HepG2 (cell line): ENCODE results near the gene TBCCD1.

Experiments
- JUND ChIP-seq: sonication (generic); formaldehyde crosslinking; IDR thresholded peaks from 2 replicates; pipeline ENCODE4 v1.8.0; 2022; ENCODE audit warnings: mild to moderate bottlenecking, missing genetic modification reagents
- TAF1 ChIP-seq: sonication (generic); formaldehyde crosslinking; IDR thresholded peaks from 2 replicates; pipeline ENCODE4 v1.4.0; 2020; ENCODE audit warnings: missing genetic modification reagents

DNA sequence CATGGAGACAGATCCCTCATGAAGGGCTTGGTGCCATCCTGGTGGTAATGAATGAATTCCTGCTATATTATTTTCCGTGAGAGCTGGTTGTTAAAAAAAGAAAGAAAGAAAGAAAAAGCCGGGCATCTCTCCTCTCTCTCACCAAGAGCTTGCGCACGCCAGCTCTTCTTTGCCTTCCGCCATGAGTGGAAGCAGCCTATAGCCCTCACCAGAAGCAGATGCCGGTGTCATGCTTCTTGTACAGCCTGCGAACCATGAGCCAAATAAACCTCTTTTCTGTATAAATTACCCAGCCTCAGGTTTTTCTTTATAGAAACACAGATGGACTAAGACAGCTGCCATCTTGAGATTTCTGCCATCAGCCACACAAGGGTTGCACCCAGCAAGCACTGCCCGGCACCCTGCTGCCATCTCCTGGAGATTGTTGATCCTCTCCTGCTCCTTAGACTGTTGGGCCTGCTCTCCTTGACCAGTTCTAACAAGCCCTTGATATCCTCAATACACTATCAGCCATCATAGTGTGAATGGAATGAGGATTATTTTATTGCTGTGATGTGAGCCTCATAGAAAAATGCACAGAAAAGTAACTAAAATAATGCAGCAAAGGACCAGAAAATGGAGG lies 42.2 kb upstream of the TBCCD1 start:
- TF ChIP-seq TAF1 (CRISPR knock-in tag) (no peak), JUND (CRISPR knock-in tag) (no peak)
